ENCODE data around the gene MTTP. TPM values are rescaled to one million over a fixed set of nuclear protein-coding genes. Genes with fewer than 3 reads are reported as not detected.

The MTTP gene
- total RNA-seq, 2 experiments from 2014 or later: 0.25 to 0.57 TPM

DNA sequence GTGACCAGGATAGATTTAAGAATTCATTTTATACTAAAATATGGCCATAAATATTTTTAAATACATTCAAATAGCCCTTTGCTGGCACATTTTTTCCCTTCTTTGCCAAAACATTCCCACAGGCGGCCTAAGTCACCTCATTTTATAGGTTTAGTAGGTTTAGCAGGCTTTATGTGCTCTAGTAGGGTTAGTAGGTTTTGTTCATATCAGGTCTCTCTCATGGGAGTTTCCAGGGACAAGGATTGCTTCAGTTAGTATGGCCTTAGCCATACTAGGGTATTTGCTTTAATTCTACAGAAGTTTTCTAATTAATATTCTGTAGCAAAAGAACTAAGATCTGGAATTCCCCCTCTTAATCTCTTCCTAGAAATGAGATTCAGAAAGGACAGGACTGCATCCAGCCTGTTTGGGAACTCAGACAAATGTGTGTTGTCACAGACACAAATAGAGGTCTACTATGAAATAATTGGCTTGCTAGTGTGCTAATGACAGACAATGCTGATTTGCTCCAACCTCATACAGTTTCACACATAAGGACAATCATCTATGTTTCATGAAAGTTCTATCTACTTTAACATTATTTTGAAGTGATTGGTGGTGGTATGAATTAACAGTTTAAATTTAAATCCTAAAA, 772 bp upstream of the MTTP start:
- DNase-seq (ENCODE audit: low spot score): no peak
- Histone ChIP-seq H3K9me2 (ENCODE audit: insufficient read depth, low read length) (no peaks in the 10 kb centered on the region), H2AFZ (ENCODE audit: low read length) (no peak overlapping the region), H3K4me1 (ENCODE audit: insufficient read depth, low read length, poor library complexity, severe bottlenecking) (peaks cover 8% of the 10 kb centered on the region), H3K4me3 (ENCODE audit: low read depth, low read length, poor library complexity, severe bottlenecking) (no peak overlapping the region), H3K36me3 (ENCODE audit: insufficient read depth, low read length) (no peaks in the 10 kb centered on the region), H4K20me1 (ENCODE audit: insufficient read depth, low read length) (no peaks in the 10 kb centered on the region), H3K79me2 (ENCODE audit: insufficient read depth, low read depth, low read length) (no peaks in the 10 kb centered on the region), H3K27ac (ENCODE audit: low read depth, low read length, poor library complexity, severe bottlenecking) (no peak overlapping the region), H3K9me3 (ENCODE audit: low read length) (no peaks in the 10 kb centered on the region), H3K4me2 (ENCODE audit: low read length) (no peak overlapping the region)
- POLR2A ChIA-PET: interaction anchor here (0.7 to 1.8 kb wide), 4 partner anchors 10 to 316 kb away, joined by 3 to 7 read pairs (median 4); partner anchors contain the start of gene TRMT10A
- CTCF ChIA-PET (ENCODE audit: unreplicated experiment): no interaction called here
- BruUV-seq (replicated peaks): no TSS peak
- intact Hi-C loops (cut with micrococcal nuclease; ENCODE audit: unreplicated experiment): no loop called here
- no peak for TF ChIP-seq EZH2phosphoT487 (IDR thresholded peaks at IDR 0.05; ENCODE audit: borderline replicate concordance, low read depth, low read length)
- TF ChIP-seq, protein P1, sequence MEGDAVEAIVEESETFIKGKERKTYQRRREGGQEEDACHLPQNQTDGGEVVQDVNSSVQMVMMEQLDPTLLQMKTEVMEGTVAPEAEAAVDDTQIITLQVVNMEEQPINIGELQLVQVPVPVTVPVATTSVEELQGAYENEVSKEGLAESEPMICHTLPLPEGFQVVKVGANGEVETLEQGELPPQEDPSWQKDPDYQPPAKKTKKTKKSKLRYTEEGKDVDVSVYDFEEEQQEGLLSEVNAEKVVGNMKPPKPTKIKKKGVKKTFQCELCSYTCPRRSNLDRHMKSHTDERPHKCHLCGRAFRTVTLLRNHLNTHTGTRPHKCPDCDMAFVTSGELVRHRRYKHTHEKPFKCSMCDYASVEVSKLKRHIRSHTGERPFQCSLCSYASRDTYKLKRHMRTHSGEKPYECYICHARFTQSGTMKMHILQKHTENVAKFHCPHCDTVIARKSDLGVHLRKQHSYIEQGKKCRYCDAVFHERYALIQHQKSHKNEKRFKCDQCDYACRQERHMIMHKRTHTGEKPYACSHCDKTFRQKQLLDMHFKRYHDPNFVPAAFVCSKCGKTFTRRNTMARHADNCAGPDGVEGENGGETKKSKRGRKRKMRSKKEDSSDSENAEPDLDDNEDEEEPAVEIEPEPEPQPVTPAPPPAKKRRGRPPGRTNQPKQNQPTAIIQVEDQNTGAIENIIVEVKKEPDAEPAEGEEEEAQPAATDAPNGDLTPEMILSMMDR (conservative IDR thresholded peaks at IDR 0.05; ENCODE audit: low read length): no peak

DNA sequence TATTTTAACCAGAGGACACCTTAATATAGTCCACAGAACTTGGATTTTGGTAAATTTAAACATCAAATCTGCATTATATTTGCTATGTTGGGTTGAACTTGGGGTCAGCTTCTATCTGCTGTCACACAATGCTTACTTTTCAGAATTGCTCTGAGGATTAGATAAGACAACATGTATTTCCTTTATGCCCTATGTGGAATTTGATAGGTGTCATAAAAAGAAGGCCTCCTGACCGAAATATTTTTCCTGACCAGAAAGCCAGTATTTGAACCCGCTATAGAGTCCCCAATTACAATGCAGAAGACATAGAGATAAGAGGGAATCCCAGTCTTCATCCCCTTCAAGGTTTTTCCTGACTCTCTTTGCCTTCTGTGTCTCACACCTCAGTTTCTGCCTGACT, 4.1 kb downstream of the MTTP start:
- no TSS peak for BruUV-seq (replicated peaks)
- no peak for DNase-seq (ENCODE audit: low spot score)
- Histone ChIP-seq H3K79me2 (ENCODE audit: insufficient read depth, low read depth, low read length) (no peaks in the 10 kb centered on the region), H3K4me3 (ENCODE audit: low read depth, low read length, poor library complexity, severe bottlenecking) (no peak overlapping the region), H4K20me1 (ENCODE audit: insufficient read depth, low read length) (no peaks in the 10 kb centered on the region), H3K27ac (ENCODE audit: low read depth, low read length, poor library complexity, severe bottlenecking) (no peak overlapping the region), H3K4me1 (ENCODE audit: insufficient read depth, low read length, poor library complexity, severe bottlenecking) (peaks cover 8% of the 10 kb centered on the region), H3K9me2 (ENCODE audit: insufficient read depth, low read length) (no peaks in the 10 kb centered on the region), H2AFZ (ENCODE audit: low read length) (no peak overlapping the region), H3K4me2 (ENCODE audit: low read length) (no peak overlapping the region), H3K9me3 (ENCODE audit: low read length) (no peaks in the 10 kb centered on the region), H3K36me3 (ENCODE audit: insufficient read depth, low read length) (no peaks in the 10 kb centered on the region)
- TF ChIP-seq, protein P1 (conservative IDR thresholded peaks at IDR 0.05; ENCODE audit: low read length): no peak
- no peak for TF ChIP-seq EZH2phosphoT487 (IDR thresholded peaks at IDR 0.05; ENCODE audit: borderline replicate concordance, low read depth, low read length)
- intact Hi-C loops (cut with micrococcal nuclease; ENCODE audit: unreplicated experiment): no loop called here
- POLR2A ChIA-PET: no interaction called here
- CTCF ChIA-PET (ENCODE audit: unreplicated experiment): no interaction called here

DNA sequence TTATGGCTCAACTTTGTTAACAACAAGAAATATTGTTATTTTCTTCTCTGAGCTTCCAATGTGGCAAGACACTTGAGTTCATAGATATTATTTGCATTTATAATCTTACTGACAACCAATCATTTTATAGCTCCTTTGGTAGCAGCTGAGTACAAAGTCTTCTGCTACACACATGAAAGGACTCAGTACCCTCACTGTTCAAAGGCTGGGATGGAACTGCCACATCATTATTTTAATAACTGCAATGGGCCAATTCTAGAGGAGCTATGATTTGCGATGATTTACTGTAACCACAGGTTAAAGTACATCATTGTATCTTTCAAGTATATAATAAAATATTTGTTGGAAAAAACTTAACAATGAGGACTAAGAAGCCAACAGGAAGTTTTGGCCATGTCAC, 10.9 kb downstream of the MTTP start:
- H2AFZ ChIP-seq (ENCODE audit: low read length): no peak overlapping the region
- H3K36me3 ChIP-seq (ENCODE audit: insufficient read depth, low read length): no peaks in the 10 kb centered on the region
- TF ChIP-seq, protein P1 (conservative IDR thresholded peaks at IDR 0.05; ENCODE audit: low read length): no peak
- no peak for TF ChIP-seq EZH2phosphoT487 (IDR thresholded peaks at IDR 0.05; ENCODE audit: borderline replicate concordance, low read depth, low read length)
- CTCF ChIA-PET (ENCODE audit: unreplicated experiment): no interaction called here
- DNase-seq (ENCODE audit: low spot score): no peak
- H3K79me2 ChIP-seq (ENCODE audit: insufficient read depth, low read depth, low read length): no peaks in the 10 kb centered on the region
- BruUV-seq (replicated peaks): no TSS peak
- intact Hi-C loops (cut with micrococcal nuclease; ENCODE audit: unreplicated experiment): no loop called here
- no peak overlapping the region for H3K4me2 ChIP-seq (ENCODE audit: low read length)
- H3K4me3 ChIP-seq (ENCODE audit: low read depth, low read length, poor library complexity, severe bottlenecking): no peak overlapping the region
- no peaks in the 10 kb centered on the region for H4K20me1 ChIP-seq (ENCODE audit: insufficient read depth, low read length)
- POLR2A ChIA-PET: interaction anchor here (0.7 kb wide), 1 partner anchor 19 kb away, joined by 3 read pairs; no protein-coding TSS in a partner anchor
- H3K27ac ChIP-seq (ENCODE audit: low read depth, low read length, poor library complexity, severe bottlenecking): no peak overlapping the region
- H3K9me2 ChIP-seq (ENCODE audit: insufficient read depth, low read length): no peaks in the 10 kb centered on the region
- no peaks in the 10 kb centered on the region for H3K4me1 ChIP-seq (ENCODE audit: insufficient read depth, low read length, poor library complexity, severe bottlenecking)
- H3K9me3 ChIP-seq (ENCODE audit: low read length): no peaks in the 10 kb centered on the region

Measured in OCI-LY7 (cell line).